Measurements from ENCODE around the gene PADI1. TPM values are rescaled to one million over a fixed set of nuclear protein-coding genes. Genes with fewer than 3 reads are reported as not detected.

Gene PADI1
- polyA plus RNA-seq, 12 donors = 0.15 to 0.76 (median 0.35) TPM; not detected in 2

GRCh38 chr1:17181781-17182464, 23.0 kb upstream of the PADI1 start:
- no peak for DNase-seq

- no peak for DNase-seq
These were observed 21.4 kb upstream of the PADI1 start for GRCh38 chr1:17183388-17184160.

DNA sequence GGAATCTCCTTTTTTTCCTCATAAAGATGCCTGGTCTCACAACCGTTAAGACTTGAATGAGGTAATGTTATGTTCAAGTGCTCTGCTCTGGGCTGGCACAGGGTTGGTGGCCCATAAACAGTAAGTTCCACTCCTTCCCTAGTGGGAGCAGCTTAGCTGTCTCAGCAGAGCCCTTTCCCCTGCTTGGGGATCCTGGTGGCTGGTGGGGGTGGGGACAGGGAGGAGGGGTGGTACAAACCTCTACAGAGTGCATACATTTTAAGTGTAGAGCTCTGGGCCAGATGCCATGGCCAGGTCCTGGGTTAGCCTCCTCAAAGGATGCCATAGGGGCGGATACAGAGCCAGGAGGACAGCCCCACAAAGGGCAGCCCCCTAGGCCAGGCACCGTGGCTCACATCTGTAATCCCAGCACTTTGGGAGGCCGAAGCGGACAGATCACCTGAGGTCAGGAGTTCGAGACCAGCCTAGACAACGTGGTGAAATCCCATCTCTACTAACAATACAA, 20.7 kb upstream of the PADI1 start:
- DNase-seq = no peak

DNA sequence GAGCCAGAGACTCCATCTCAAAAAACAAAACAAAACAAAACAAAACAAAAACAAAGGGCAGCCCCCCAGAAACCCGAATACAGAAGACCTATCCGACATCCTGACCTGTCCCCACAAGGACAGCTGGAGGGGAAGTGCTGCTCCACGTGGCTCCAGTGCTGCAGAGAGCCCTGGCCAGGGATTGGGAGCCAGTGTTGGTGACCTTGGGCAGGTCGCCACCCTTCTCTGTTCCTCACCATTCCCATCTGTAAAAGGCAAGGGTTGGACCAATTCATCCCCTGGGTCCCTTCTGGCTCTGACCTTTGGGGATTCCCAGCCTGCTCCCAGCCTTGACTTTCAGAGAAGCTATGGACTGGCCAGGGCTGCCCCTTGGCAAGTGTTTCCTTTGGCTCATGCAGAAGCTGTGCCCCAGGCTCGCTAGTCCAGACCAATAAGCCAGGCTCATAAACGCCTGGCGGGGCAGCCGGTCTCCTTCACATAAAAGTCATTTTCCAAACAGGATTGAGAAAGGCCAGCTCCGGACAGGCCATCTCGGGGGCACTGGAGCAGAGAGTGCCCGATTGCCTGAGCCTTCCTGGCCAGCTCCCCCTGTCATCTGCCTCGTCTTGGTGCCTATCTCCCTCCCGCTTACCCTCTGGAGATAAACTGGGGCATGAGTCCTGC, 20.0 kb upstream of the PADI1 start:
- DNase-seq = no peak

- DNase-seq = no peak
These were observed 19.5 kb upstream of the PADI1 start for GRCh38 chr1:17185485-17185860.

GRCh38 chr1:17186216-17186909, 18.6 kb upstream of the PADI1 start:
- no peak for DNase-seq

- no peak for DNase-seq
These were observed 17.9 kb upstream of the PADI1 start for GRCh38 chr1:17187051-17187450.

DNA sequence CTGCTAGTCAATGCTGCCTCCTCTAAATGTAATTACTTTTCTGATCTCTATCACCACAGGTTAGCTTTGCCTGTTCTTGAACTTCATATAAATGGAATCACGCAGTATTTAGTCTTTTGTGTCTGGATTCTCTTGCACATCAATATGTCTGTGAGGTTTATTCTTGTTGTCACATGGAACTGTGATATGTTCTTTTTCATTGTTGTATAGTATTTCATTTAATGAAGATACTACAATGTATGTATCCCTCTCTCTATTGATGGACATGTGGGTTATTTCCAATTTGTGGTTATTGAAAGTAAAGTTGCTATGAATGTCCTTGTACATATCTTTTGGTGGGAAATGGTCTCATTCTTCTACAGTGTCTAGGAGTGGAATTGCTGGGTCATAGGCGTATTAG, 16.7 kb upstream of the PADI1 start:
- DNase-seq = no peak

GRCh38 chr1:17188889-17189631, 15.9 kb upstream of the PADI1 start:
- no peak for DNase-seq

DNA sequence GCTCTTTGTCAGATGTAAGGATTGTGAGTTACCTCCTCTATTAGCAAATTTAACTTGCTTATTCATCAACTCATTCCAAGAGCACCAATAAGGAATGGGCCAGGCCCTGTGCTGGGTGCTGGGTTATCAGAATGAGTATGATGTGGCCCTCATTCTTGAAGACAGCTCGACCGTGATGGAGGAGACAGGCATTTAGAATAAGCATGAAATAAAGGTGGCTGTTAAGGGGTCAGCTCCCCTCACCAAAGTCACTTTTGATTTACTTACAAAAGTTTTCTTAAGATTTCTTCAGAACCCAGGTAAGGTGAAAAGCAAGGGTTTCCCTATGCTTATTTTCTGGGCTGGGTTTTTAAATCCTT, 15.3 kb upstream of the PADI1 start:
- DNase-seq = no peak

GRCh38 chr1:17190010-17190995, 14.6 kb upstream of the PADI1 start:
- no peak for DNase-seq

- DNase-seq = no peak
These were observed 13.0 kb upstream of the PADI1 start for GRCh38 chr1:17191990-17192242.

GRCh38 chr1:17192394-17193221, 12.3 kb upstream of the PADI1 start:
- DNase-seq = no peak

DNA sequence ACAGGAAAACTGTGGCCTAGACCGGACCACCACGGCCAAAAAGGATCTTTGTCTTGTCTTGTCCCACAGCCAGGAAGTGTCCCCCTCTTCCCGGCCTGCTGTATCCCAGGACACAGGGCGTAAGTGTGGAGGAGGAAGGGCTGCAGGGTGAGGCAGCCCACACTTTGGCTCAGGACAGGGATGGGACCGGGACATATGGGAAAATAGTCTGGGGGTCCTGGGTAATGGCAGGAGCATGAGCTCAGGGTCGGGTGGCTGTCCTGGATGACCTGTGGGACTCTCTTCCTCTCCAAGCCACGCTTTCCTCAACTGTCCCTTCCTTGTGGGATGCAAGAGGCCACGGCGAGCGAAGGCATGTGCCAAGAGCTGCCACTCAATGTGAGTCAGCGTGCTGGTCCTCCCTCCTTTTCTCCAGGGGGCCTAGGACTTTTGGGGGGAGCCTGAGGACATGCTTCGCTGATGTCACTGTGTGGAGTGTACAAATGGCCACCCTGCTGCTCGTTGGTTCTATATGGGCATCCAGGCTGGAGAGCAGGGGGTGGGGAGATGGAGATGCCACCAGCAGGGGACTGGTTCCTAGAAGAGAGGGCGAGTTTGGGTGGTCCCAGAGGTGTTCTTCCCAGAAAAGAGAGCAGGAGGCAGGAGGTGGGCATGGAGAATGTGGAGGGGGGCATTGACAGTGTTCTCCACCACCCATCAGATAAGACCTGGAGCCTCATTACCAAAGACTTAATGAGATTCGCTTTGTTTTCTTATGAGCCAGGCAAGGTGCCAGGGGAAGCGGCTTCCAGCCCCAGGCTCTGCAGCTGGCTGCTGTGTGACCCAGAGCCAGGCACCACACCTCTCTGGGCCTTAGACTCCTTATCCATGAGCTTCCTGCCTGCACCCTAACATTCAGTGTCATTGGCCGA, 11.5 kb upstream of the PADI1 start:
- no peak for DNase-seq

DNA sequence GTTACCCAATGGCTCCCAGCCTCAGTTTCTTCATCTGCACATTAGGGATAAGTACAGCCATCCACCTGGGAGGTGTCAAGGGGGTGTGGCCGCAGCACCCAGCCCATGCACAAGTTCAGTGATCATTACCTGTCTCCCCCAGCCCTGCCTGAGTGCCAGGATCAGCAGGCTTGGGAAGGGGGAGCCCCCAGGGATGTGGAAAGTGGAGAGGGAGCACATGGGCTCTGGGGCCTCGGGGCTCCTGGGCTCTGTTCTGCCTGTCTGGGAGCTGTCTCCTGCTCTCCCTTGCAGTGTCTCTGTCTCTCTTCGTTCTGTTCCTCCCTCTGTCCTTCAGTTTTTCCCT, 10.8 kb upstream of the PADI1 start:
- no peak for DNase-seq

GRCh38 chr1:17194615-17195528, 10.1 kb upstream of the PADI1 start:
- DNase-seq = no peak

- DNase-seq = no peak
These were observed 9.2 kb upstream of the PADI1 start for GRCh38 chr1:17195731-17196130.
